VCaP (cell line): ENCODE results near the gene MACROD2.

Experiments
- H3K27ac ChIP-seq: fragments of 450-650 bp; 2 replicates; pipeline ENCODE4 v1.5.1; 2017
- CTCF ChIP-seq: fragments of 450-650 bp; conservative IDR thresholded peaks from 2 replicates; pipeline ENCODE4 v1.5.1; 2017; ENCODE audit warnings: mild to moderate bottlenecking, moderate library complexity

Gene MACROD2

GRCh38 chr20:14223806-14224205 lies 228.5 kb downstream of the MACROD2 start:
- no peak overlapping the region for H3K27ac ChIP-seq
- no peak for TF ChIP-seq CTCF

GRCh38 chr20:14226051-14227049 lies 231.0 kb downstream of the MACROD2 start:
- peak overlapping the region; percentile 41; the same call in 1 of the 2 replicates for H3K27ac ChIP-seq

- H3K27ac ChIP-seq: no peak overlapping the region
- TF ChIP-seq CTCF: no peak
Measured at GRCh38 chr20:14232650-14233049, 237.3 kb downstream of the MACROD2 start.

GRCh38 chr20:14234666-14235295 lies 239.5 kb downstream of the MACROD2 start:
- no peak for TF ChIP-seq CTCF
- H3K27ac ChIP-seq: no peak overlapping the region

GRCh38 chr20:14235355-14235754 lies 240.0 kb downstream of the MACROD2 start:
- TF ChIP-seq CTCF: no peak
- H3K27ac ChIP-seq: no peak overlapping the region

- TF ChIP-seq CTCF: no peak
- no peak overlapping the region for H3K27ac ChIP-seq
Measured at GRCh38 chr20:14245368-14245970, 250.2 kb downstream of the MACROD2 start.

GRCh38 chr20:14259689-14260088 lies 264.4 kb downstream of the MACROD2 start:
- TF ChIP-seq CTCF: no peak

More at GRCh38 chr20:14259689-14260088, 264.4 kb downstream of the MACROD2 start:
- H3K27ac ChIP-seq: no peak overlapping the region
